Activated T-helper 2 cell treated with anti-CD3 and anti-CD28 coated beads, Interferon-gamma antibody, Interleukin-2, Interleukin-4, amounts not matched to agents 10 μg/mL and 5 μg/mL and 100 μg/mL, durations not matched to agents 14 hours and 24 hours and 36 hours (primary cell): ENCODE data around the gene ADGRG7. TPM values are rescaled to one million over a fixed set of nuclear protein-coding genes. Genes with fewer than 3 reads are reported as not detected.

Experiments used
- total RNA-seq: library from RNA; stranded (reverse); gene quantifications from 2 replicates; pipeline ENCODE4 v1.2.3, GENCODE V29; 2022

The ADGRG7 gene
- total RNA-seq, 1 donor from 2014 or later: not detected

Other genes with a start within 250 kb of the ADGRG7 start
- 52.8 and 54.4 TPM in 2 replicates for gene TOMM70, start 208.5 kb upstream of the ADGRG7 start, total RNA-seq
- gene LNP1, start 208.1 kb upstream of the ADGRG7 start, total RNA-seq: 2.0 and 2.8 TPM in 2 replicates
- 0.96 and 1.1 TPM in 2 replicates for gene TMEM45A, start 117.0 kb upstream of the ADGRG7 start, total RNA-seq
- gene TFG, start 99.9 kb downstream of the ADGRG7 start, total RNA-seq: 79.3 and 81.2 TPM in 2 replicates